CD4-positive, CD25-positive, alpha-beta regulatory T cell (primary cell): ENCODE results near the gene DEAF1. TPM values are rescaled to one million over a fixed set of nuclear protein-coding genes. Genes with fewer than 3 reads are reported as not detected.

Source experiments
- ATAC-seq, 2 donors: fragments of 150-1000 bp; cut with Tn5 transposase; one replicate each; pipeline ENCODE4 v1.10.0; 2021; ENCODE audit warnings: low read depth in 2 of 2, moderate number of reproducible peaks in 2 of 2, moderate library complexity in 1 of 2
- DNase-seq, 3 donors: peaks; one replicate each; pipeline versions ENCODE4 v3.0.0 to v3.0.0-alpha.2; 2012 to 2022; ENCODE audit warnings: mixed read lengths in 1 of 3
- H3K27ac ChIP-seq: one replicate; pipeline ENCODE4 v1.7.0; 2013; ENCODE audit warnings: mild to moderate bottlenecking, low read length; ENCODE audit not compliant: insufficient read depth, poor library complexity, severe bottlenecking
- H3K27me3 ChIP-seq: one replicate; pipeline ENCODE4 v1.7.0; 2013; ENCODE audit warnings: low read length; ENCODE audit not compliant: control insufficient read depth, insufficient read depth
- H3K36me3 ChIP-seq: one replicate; pipeline ENCODE4 v1.7.0; 2013; ENCODE audit warnings: mild to moderate bottlenecking, low read length, moderate library complexity; ENCODE audit not compliant: control insufficient read depth, insufficient read depth
- H3K4me1 ChIP-seq: 2 replicates; pipeline ENCODE4 v1.7.0; 2013; ENCODE audit warnings: mild to moderate bottlenecking, low read length; ENCODE audit not compliant: insufficient read depth, control insufficient read depth, poor library complexity, severe bottlenecking
- H3K4me3 ChIP-seq: one replicate; pipeline ENCODE4 v1.7.0; 2013; ENCODE audit warnings: low read depth, mild to moderate bottlenecking, low read length, moderate library complexity
- H3K9me3 ChIP-seq, 2 experiments: 1 replicate in 1 of 2; 2 replicates in 1 of 2; pipeline ENCODE4 v1.7.0; 2013; ENCODE audit warnings: low read length in 2 of 2, mild to moderate bottlenecking in 1 of 2, moderate library complexity in 1 of 2; ENCODE audit not compliant: control insufficient read depth in 2 of 2
- H3K27ac Mint-ChIP-seq, 3 donors: one replicate each; pipeline ENCODE4 v1.8.0; 2020 to 2022; ENCODE audit warnings: mild to moderate bottlenecking in 3 of 3, mixed read lengths in 3 of 3, moderate library complexity in 2 of 3
- H3K27me3 Mint-ChIP-seq: one replicate; pipeline ENCODE4 v1.8.0; 2022; ENCODE audit warnings: mild to moderate bottlenecking, mixed read lengths
- H3K36me3 Mint-ChIP-seq: one replicate; pipeline ENCODE4 v1.8.0; 2020; ENCODE audit warnings: mixed read lengths
- H3K4me1 Mint-ChIP-seq, 4 donors: one replicate each; pipeline ENCODE4 v1.8.0; 2020 to 2022; ENCODE audit warnings: mixed read lengths in 4 of 4, mild to moderate bottlenecking in 1 of 4
- H3K4me3 Mint-ChIP-seq, 4 donors: one replicate each; pipeline ENCODE4 v1.8.0; 2020 to 2022; ENCODE audit warnings: mild to moderate bottlenecking in 4 of 4, mixed read lengths in 4 of 4, moderate library complexity in 3 of 4
- H3K9me3 Mint-ChIP-seq, 7 donors: one replicate each; pipeline ENCODE4 v1.8.0; 2020 to 2022; ENCODE audit warnings: mixed read lengths in 7 of 7, mild to moderate bottlenecking in 3 of 7, moderate library complexity in 2 of 7
- polyA plus RNA-seq, 4 donors: library from polyadenylated mRNA; unstranded; fragments of 300-500 nt; fragmentation: Illumina TruSeq; gene quantifications; one replicate each; pipeline ENCODE4 v1.2.3, GENCODE V29; 2021
- total RNA-seq: library from RNA; stranded (reverse); gene quantifications from one replicate; pipeline ENCODE4 v1.2.3, GENCODE V29; 2022

Gene DEAF1
- total and polyA plus RNA-seq, 5 donors from 2014 or later, result 33.5 to 84.1 (median 37.7) TPM

- peak within 1 kb of the TSS; percentile 79 to 93 (median 92) for H3K27ac Mint-ChIP-seq
- DNase-seq (peak; percentile 96 to 99 (median 99)), ATAC-seq (peak; percentile 70 to 71)
- peak within 1 kb of the TSS; percentile 90 to 97 (median 94) for H3K4me3 Mint-ChIP-seq
- H3K4me1 ChIP-seq, result peaks cover 40% of the 10 kb centered on the region
- no peaks in the 10 kb centered on the region for H3K27me3 Mint-ChIP-seq
- no peaks in the 10 kb centered on the region for H3K27me3 ChIP-seq
- peaks cover 13 to 51% (median 30%) of the 10 kb centered on the region in 4 donors for H3K4me1 Mint-ChIP-seq
- H3K9me3 ChIP-seq, result no peaks in the 10 kb centered on the region
- no peaks in the 10 kb centered on the region for H3K36me3 ChIP-seq
- H3K9me3 Mint-ChIP-seq, result no peaks in the 10 kb centered on the region
- H3K36me3 Mint-ChIP-seq, result peaks cover 4% of the 10 kb centered on the region
- H3K27ac ChIP-seq, result peak within 1 kb of the TSS; percentile 98
- H3K4me3 ChIP-seq, result peak within 1 kb of the TSS; percentile 77
Observed at GRCh38 chr11:695538-696248, 671 bp upstream of the DEAF1 start, which contains the start of gene TMEM80. Gene TMEM80 (plus strand): TSS chr11:695816. CDS start chr11:695828, 12 bp downstream.

- H3K4me1 ChIP-seq, result peaks cover 43% of the 10 kb centered on the region
- no peak for ATAC-seq
- no peaks in the 10 kb centered on the region for H3K27me3 Mint-ChIP-seq
Observed at GRCh38 chr11:695288-695537, 191 bp upstream of the DEAF1 start.

GRCh38 chr11:693887-694562 is 997 bp downstream of the DEAF1 start:
- Mint-ChIP-seq H3K4me3 (peak overlapping the region; percentile 85 to 88 (median 86)), H3K9me3 (no peaks in the 10 kb centered on the region), H3K27ac (peak overlapping the region; percentile 92 to 98 (median 97)), H3K27me3 (no peaks in the 10 kb centered on the region), H3K36me3 (peaks cover 4% of the 10 kb centered on the region), H3K4me1 (peaks cover 13 to 61% (median 35%) of the 10 kb centered on the region in 4 donors)
- H3K27ac ChIP-seq, result peak overlapping the region; percentile 69
- H3K9me3 ChIP-seq, result no peaks in the 10 kb centered on the region
- no peaks in the 10 kb centered on the region for H3K27me3 ChIP-seq
- peaks cover 43% of the 10 kb centered on the region for H3K4me1 ChIP-seq
- H3K36me3 ChIP-seq, result peaks cover 7% of the 10 kb centered on the region
- no peak for ATAC-seq
- DNase-seq, result no peak
- no peak overlapping the region for H3K4me3 ChIP-seq

More at GRCh38 chr11:695288-695537, 191 bp upstream of the DEAF1 start:
- no peaks in the 10 kb centered on the region for H3K9me3 Mint-ChIP-seq
- Histone ChIP-seq H3K36me3 (no peaks in the 10 kb centered on the region), H3K27ac (peak overlapping the region; percentile 98), H3K27me3 (no peaks in the 10 kb centered on the region), H3K9me3 (no peaks in the 10 kb centered on the region), H3K4me3 (peak overlapping the region; percentile 32)
- H3K4me3 Mint-ChIP-seq, result peak overlapping the region; percentile 90 to 97 (median 94)
- peak overlapping the region; percentile 77 to 92 (median 92) for H3K27ac Mint-ChIP-seq
- DNase-seq, result no peak
- H3K36me3 Mint-ChIP-seq, result peaks cover 4% of the 10 kb centered on the region
- H3K4me1 Mint-ChIP-seq, result peaks cover 13 to 54% (median 32%) of the 10 kb centered on the region in 4 donors

GRCh38 chr11:693415-693831 is 1.6 kb downstream of the DEAF1 start:
- H3K27me3 ChIP-seq, result no peaks in the 10 kb centered on the region
- peaks cover 43% of the 10 kb centered on the region for H3K4me1 ChIP-seq
- Mint-ChIP-seq H3K4me1 (peaks cover 13 to 61% (median 35%) of the 10 kb centered on the region in 4 donors), H3K36me3 (peaks cover 4% of the 10 kb centered on the region), H3K27me3 (no peaks in the 10 kb centered on the region), H3K27ac (peak overlapping the region; percentile 92 to 98 (median 97)), H3K4me3 (peak overlapping the region; percentile 85 to 88 (median 86)), H3K9me3 (no peaks in the 10 kb centered on the region)
- no peak for ATAC-seq
- DNase-seq, result no peak
- H3K27ac ChIP-seq, result peak overlapping the region; percentile 69
- H3K4me3 ChIP-seq, result no peak overlapping the region
- peaks cover 13% of the 10 kb centered on the region for H3K36me3 ChIP-seq
- H3K9me3 ChIP-seq, result no peaks in the 10 kb centered on the region

- Histone ChIP-seq H3K36me3 (peaks cover 17% of the 10 kb centered on the region), H3K4me3 (no peak overlapping the region), H3K4me1 (peaks cover 43% of the 10 kb centered on the region), H3K27ac (peak overlapping the region; percentile 69), H3K9me3 (no peaks in the 10 kb centered on the region), H3K27me3 (no peaks in the 10 kb centered on the region)
- Mint-ChIP-seq H3K27ac (peak overlapping the region; percentile 92 to 98 (median 97)), H3K9me3 (no peaks in the 10 kb centered on the region), H3K4me3 (peak overlapping the region; percentile 85 to 88 (median 86)), H3K36me3 (peaks cover 4% of the 10 kb centered on the region), H3K4me1 (peaks cover 13 to 57% (median 33%) of the 10 kb centered on the region in 4 donors), H3K27me3 (no peaks in the 10 kb centered on the region)
- DNase-seq (peak in 1 of 3 donors; percentile 55), ATAC-seq (no peak)
Observed at GRCh38 chr11:692824-693414, 2.1 kb downstream of the DEAF1 start.

- no peak overlapping the region for H3K4me3 ChIP-seq
- H3K27ac ChIP-seq, result peak overlapping the region; percentile 69
- peaks cover 13 to 48% (median 31%) of the 10 kb centered on the region in 4 donors for H3K4me1 Mint-ChIP-seq
Observed at GRCh38 chr11:691710-692590, 3.1 kb downstream of the DEAF1 start.

More at GRCh38 chr11:691710-692590, 3.1 kb downstream of the DEAF1 start:
- no peak for ATAC-seq
- peak overlapping the region in 2 of 3 donors; percentile 92 to 97 for H3K27ac Mint-ChIP-seq
- H3K36me3 Mint-ChIP-seq, result peaks cover 7% of the 10 kb centered on the region
- peaks cover 43% of the 10 kb centered on the region for H3K4me1 ChIP-seq
- peaks cover 26% of the 10 kb centered on the region for H3K36me3 ChIP-seq
- no peaks in the 10 kb centered on the region for H3K27me3 Mint-ChIP-seq
- no peaks in the 10 kb centered on the region for H3K27me3 ChIP-seq
- no peak for DNase-seq
- peak overlapping the region; percentile 41 to 85 (median 67) for H3K4me3 Mint-ChIP-seq
- no peaks in the 10 kb centered on the region for H3K9me3 ChIP-seq
- no peaks in the 10 kb centered on the region for H3K9me3 Mint-ChIP-seq
